SK-N-MC (cell line): Measurements from ENCODE around the gene ACVR1.
"Not testable (repeated sequence)": the region's sequence is repeated elsewhere in the genome, so short reads cannot be mapped to it uniquely, and the experiment has no call there.

Experiments used
- FOXP2 ChIP-seq: optimal IDR thresholded peaks from 2 replicates; pipeline ENCODE3; 2011; ENCODE audit warnings: mild to moderate bottlenecking, moderate library complexity; ENCODE audit not compliant: insufficient read depth; ENCODE audit errors: extremely low read length, control extremely low read depth
- POLR2AphosphoS5 ChIP-seq: IDR thresholded peaks from 2 replicates; pipeline ENCODE4 v1.6.1; 2012; ENCODE audit warnings: mild to moderate bottlenecking, low read depth, low read length, borderline replicate concordance

DNA sequence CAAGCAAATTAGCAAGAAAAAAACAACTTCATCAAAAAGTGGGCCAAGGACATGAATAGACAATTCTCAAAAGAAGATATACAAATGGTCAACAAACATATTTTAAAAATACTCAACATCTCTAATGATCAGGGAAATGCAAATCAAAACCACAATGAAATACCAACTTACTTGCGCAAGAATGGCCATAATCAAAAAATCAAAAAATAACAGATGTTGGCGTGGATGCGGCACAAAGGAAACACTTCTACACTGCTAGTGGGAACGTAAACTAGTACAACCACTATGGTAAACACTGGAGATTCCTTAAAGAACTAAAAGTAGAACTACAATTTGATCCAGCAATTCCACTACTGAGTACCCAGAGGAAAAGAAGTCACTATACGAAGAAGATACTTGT, 119.7 kb downstream of the ACVR1 start:
- TF ChIP-seq POLR2AphosphoS5, FOXP2: not testable (repeated sequence)
